Bronchus fibroblast of lung (primary cell): ENCODE results near the gene RYR2. TPM values are rescaled to one million over a fixed set of nuclear protein-coding genes. Genes with fewer than 3 reads are reported as not detected.

Experiments
- total RNA-seq: library from RNA; depleted of rRNA; stranded (reverse); fragments of >200 nt; gene quantifications from 2 replicates; pipeline ENCODE4 v1.2.3, GENCODE V29; 2015

The RYR2 gene
- not detected in 2 replicates for total RNA-seq

DNA sequence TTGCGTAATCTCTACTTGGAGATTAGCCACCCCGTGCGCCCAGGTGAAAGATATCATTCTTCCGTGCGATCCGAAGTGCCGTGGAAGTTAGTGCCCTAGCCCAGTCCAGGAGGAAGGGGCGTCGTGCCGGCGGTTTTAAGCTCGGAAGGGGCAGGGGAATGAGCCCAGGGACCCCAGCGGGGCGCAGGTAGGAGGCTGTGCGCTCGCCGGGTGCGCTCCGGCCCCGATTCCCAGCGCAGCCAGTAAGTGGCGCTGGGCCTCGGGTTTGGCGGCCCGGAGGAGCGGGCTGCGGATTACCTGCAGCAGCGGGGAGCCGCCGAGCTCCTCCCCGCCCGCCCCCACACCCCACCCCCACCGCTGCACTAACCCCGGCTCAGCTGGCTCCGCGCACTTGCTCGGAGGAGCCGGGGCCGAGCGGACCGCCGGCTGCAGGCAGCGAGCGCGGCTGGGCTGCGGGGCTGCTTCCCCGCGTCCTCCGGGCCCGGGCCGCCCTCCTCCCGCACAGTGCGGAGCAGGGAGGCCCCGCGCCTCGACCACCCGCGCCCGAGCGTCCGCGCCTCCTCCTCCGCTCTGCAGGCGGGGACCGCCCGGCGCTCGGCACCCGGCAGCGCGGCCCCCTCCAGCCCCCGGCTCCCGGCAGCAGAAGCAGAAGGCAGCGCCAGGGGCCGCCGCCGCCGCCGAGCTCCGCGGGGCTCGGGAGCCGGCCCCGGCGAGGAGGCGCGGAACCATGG is at the start of gene RYR2:
TSS of gene RYR2 (plus strand) at position 390 of the 731 bp plus-strand sequence. CDS start at position 728, 338 bp downstream.

DNA sequence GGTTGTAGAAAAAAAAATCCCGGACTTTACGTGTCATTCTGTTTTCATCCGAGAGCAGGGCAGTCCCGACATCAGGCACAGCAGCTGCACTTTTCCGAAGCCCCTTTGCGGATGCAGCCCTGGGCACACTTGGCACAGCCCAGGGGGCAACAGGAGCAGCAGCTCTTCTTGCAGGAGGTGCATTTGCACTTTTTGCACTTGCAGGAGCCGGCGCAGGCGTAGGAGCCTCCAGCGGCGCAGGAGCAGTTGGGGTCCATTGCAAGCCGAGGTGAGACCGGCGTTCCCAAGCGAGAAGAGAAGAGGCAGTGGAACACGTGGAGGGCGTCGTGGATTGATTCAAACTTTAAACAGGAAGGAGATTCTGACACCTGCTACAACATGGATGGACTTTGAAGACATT is 37.9 kb upstream of the RYR2 start, which contains the start of gene MT1HL1:
TSS of gene MT1HL1 (minus strand) at position 326 of the 400 bp plus-strand sequence. CDS start at position 257, 69 bp downstream.

Other genes starting within 250 kb of the RYR2 start
- gene MTR, start 246.9 kb upstream of the RYR2 start, total RNA-seq = 11.3 and 12.6 TPM in 2 replicates
- gene MT1HL1, start 37.7 kb upstream of the RYR2 start, total RNA-seq = not detected in 2 replicates